ENCODE results near the gene RERG.

The RERG gene

GRCh38 chr12:15154103-15154502 is 67.1 kb downstream of the RERG start:
- TF ChIP-seq MAX (IDR thresholded peaks at IDR 0.05) (no peak), ZBTB7A (IDR thresholded peaks at IDR 0.05; ENCODE audit: low read depth) (no peak), TAF1 (IDR thresholded peaks at IDR 0.05; ENCODE audit: low read depth) (no peak), YY1 (IDR thresholded peaks at IDR 0.05; ENCODE audit: low read depth) (no peak), NFIC (IDR thresholded peaks at IDR 0.05) (no peak), EGR1 (IDR thresholded peaks at IDR 0.05) (no peak), RAD21 (IDR thresholded peaks at IDR 0.05; ENCODE audit: low read depth) (no peak)

DNA sequence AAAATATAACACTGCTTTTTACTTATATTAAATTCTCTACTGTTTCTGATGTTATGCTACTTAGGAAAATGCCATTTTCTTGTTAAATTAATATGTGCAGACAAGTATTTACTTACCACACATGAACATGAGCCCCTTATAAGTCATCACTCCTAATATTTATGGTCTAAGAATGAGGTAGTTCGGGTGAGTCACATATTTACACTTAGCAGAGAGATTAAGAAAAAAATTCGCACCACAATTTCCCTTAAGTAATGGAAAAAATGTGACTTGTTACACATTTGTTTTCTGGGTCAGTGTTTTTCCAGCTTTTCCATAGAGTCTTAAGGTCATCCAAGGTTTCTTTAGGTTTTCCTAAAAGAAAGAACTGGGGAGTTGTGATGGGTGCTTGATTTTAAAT is 68.3 kb downstream of the RERG start:
- TF ChIP-seq TAF1 (IDR thresholded peaks at IDR 0.05; ENCODE audit: low read depth) = no peak

- TF ChIP-seq TCF12 (IDR thresholded peaks at IDR 0.05; ENCODE audit: low read depth) = no peak
- TF ChIP-seq MAX (IDR thresholded peaks at IDR 0.05) = no peak
- TF ChIP-seq CREB1 (IDR thresholded peaks at IDR 0.05; ENCODE audit: low read depth) = no peak
- TF ChIP-seq REST (IDR thresholded peaks at IDR 0.05; ENCODE audit: low read depth) = no peak
- TF ChIP-seq ZBTB7A (IDR thresholded peaks at IDR 0.05; ENCODE audit: low read depth) = no peak
- no peak for TF ChIP-seq NFIC (IDR thresholded peaks at IDR 0.05)
- no peak for TF ChIP-seq CEBPB (IDR thresholded peaks at IDR 0.05)
- no peak for TF ChIP-seq EP300 (IDR thresholded peaks at IDR 0.05; ENCODE audit: borderline replicate concordance)
- TF ChIP-seq TAF1 (IDR thresholded peaks at IDR 0.05; ENCODE audit: low read depth) = no peak
- TF ChIP-seq YY1 (IDR thresholded peaks at IDR 0.05; ENCODE audit: low read depth) = no peak
- TF ChIP-seq EGR1 (IDR thresholded peaks at IDR 0.05) = no peak
- TF ChIP-seq, protein P1, sequence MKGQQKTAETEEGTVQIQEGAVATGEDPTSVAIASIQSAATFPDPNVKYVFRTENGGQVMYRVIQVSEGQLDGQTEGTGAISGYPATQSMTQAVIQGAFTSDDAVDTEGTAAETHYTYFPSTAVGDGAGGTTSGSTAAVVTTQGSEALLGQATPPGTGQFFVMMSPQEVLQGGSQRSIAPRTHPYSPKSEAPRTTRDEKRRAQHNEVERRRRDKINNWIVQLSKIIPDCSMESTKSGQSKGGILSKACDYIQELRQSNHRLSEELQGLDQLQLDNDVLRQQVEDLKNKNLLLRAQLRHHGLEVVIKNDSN (IDR thresholded peaks at IDR 0.05) = no peak
Measured at GRCh38 chr12:15152456-15152855, 68.8 kb downstream of the RERG start.

DNA sequence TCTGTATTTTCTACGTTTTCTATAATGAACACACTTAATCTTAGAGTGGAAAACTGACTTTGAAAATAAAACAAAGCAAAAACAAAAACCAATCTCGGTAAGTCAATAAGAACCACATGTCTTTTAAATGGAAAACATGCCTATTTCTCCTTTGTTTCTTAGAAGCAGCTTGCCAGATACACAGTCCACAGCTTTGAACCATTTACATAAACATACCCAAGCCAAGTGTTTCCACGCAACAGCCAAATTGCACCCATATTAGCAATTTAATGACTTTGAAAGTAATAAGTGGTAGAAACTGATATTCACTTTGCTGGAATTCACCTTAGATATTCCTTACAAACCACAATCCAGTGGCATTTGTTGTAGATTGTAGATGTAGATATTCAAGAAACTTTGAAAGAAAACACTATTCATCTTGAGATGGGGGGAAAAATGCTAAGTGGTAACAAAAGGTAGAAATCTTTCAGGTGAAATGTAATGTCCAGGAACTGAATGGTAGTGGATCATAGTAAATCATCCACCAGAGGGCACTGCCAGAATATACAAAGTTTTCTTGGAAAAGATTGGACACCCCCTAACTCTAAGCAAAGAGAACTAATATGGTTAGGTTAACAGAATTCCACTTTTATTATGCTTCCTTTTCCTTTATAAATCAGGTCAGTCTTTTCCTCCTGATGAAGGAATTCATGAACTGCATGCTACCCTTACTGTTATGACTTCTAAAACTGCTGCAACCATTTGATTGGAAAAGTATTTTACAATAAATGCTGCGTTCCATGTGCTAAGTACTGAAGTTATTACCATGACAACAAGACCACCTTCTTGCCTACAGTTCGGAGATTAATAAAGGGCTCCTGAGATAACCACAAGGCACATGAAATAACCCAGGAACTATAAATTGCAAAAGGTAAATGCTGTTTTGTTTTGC is 69.8 kb downstream of the RERG start:
- TF ChIP-seq FOXM1 (IDR thresholded peaks at IDR 0.05; ENCODE audit: borderline replicate concordance, low read depth) = no peak
- peak; percentile 57; the same call in 1 of the 2 replicates for TF ChIP-seq RAD21 (IDR thresholded peaks at IDR 0.05; ENCODE audit: low read depth)

GRCh38 chr12:15146585-15146984 is 74.6 kb downstream of the RERG start:
- TF ChIP-seq CEBPB (IDR thresholded peaks at IDR 0.05) (no peak), YY1 (IDR thresholded peaks at IDR 0.05; ENCODE audit: low read depth) (no peak)

- no peak for TF ChIP-seq FOXM1 (IDR thresholded peaks at IDR 0.05; ENCODE audit: borderline replicate concordance, low read depth)
- no peak for TF ChIP-seq TAF1 (IDR thresholded peaks at IDR 0.05; ENCODE audit: low read depth)
- TF ChIP-seq, protein P1 (IDR thresholded peaks at IDR 0.05) = no peak
- no peak for TF ChIP-seq RAD21 (IDR thresholded peaks at IDR 0.05; ENCODE audit: low read depth)
- TF ChIP-seq EGR1 (IDR thresholded peaks at IDR 0.05) = no peak
- no peak for TF ChIP-seq YY1 (IDR thresholded peaks at IDR 0.05; ENCODE audit: low read depth)
- no peak for TF ChIP-seq TCF12 (IDR thresholded peaks at IDR 0.05; ENCODE audit: low read depth)
- TF ChIP-seq CREB1 (IDR thresholded peaks at IDR 0.05; ENCODE audit: low read depth) = no peak
- TF ChIP-seq MAX (IDR thresholded peaks at IDR 0.05) = no peak
- no peak for TF ChIP-seq EP300 (IDR thresholded peaks at IDR 0.05; ENCODE audit: borderline replicate concordance)
- TF ChIP-seq TEAD4 (IDR thresholded peaks at IDR 0.05) = no peak
- no peak for TF ChIP-seq REST (IDR thresholded peaks at IDR 0.05; ENCODE audit: low read depth)
- no peak for TF ChIP-seq CEBPB (IDR thresholded peaks at IDR 0.05)
Measured at GRCh38 chr12:15143467-15143866, 77.8 kb downstream of the RERG start.
